NCI-H2227 (cell line): ENCODE measurements around the gene SLC13A2.
"Not testable (repeated sequence)": the region's sequence is repeated elsewhere in the genome, so short reads cannot be mapped to it uniquely, and the experiment has no call there.

ENCODE experiments used
- DNase-seq: peaks from one replicate; lab custom pipeline; 2025; ENCODE audit not compliant: unreplicated experiment; lab: John Stamatoyannopoulos, UW

Gene SLC13A2, protein sequence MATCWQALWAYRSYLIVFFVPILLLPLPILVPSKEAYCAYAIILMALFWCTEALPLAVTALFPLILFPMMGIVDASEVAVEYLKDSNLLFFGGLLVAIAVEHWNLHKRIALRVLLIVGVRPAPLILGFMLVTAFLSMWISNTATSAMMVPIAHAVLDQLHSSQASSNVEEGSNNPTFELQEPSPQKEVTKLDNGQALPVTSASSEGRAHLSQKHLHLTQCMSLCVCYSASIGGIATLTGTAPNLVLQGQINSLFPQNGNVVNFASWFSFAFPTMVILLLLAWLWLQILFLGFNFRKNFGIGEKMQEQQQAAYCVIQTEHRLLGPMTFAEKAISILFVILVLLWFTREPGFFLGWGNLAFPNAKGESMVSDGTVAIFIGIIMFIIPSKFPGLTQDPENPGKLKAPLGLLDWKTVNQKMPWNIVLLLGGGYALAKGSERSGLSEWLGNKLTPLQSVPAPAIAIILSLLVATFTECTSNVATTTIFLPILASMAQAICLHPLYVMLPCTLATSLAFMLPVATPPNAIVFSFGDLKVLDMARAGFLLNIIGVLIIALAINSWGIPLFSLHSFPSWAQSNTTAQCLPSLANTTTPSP

DNA sequence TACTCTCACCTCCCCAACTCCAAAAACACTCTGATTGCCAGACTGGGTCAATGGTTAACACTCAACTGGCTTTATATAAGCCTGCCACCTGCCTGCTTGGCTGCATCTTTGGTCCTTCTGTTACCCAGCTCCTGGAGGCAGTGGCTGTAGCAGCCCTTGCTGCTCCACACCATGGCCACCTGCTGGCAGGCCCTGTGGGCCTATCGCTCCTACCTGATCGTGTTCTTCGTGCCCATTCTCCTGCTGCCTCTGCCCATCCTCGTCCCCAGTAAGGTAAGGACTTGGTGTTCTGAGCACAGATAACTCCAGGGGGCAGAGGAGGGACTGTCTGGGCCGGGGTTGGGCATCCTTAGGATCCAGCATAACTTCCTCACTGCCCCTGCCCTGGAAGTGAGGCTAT lies at the start of gene SLC13A2:
SLC13A2 (plus strand) TSS at position 103 of the 400 bp plus-strand sequence; CDS start at position 172, 69 bp downstream.
- DNase-seq, result no peak

DNA sequence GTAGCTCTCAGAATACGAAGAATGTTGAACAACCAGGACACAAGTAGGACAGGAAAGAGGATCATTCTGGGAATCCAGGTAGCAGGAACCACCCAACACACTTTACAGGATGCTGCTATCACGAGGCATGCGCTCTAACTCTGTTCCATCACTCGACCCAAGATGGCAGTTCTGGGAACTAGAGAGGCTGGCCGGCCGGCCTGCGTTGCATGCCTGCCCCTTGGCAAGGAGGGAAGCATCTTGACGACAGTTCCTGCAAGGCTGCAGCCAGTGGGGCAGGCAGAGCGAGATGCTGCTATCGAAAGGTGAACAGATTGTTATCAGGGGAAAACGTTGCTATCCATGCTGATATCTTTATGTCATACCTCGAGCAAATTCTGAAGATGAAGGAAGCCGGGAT lies 48.2 kb upstream of the SLC13A2 start:
- no peak for DNase-seq

- no peak for DNase-seq
Measured at GRCh38 chr17:28426081-28426519, 47.3 kb upstream of the SLC13A2 start.

GRCh38 chr17:28427371-28427770 lies 46.1 kb upstream of the SLC13A2 start:
- peak; percentile 39 for DNase-seq

- DNase-seq, result not testable (repeated sequence)
Measured at GRCh38 chr17:28427982-28428381, 45.5 kb upstream of the SLC13A2 start.

DNA sequence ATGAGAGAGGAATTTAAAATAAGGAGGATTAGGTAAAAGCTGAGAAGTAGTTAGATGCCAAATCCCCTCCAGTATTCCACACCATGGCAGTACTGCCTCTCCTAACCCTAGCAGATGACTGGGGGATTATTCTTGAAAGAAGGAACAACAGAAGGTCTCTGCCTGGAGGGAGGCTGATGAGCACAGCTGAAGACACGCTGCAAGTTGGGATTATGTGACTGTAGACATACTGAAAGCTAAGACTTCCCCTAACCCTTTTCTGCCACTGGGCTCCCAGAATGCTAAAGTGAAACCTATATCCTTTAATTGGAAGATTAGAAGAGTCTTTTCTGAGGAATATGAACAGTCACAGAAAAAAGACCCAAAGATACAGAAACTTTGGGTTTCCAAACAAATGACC lies 39.7 kb upstream of the SLC13A2 start:
- DNase-seq, result no peak

DNA sequence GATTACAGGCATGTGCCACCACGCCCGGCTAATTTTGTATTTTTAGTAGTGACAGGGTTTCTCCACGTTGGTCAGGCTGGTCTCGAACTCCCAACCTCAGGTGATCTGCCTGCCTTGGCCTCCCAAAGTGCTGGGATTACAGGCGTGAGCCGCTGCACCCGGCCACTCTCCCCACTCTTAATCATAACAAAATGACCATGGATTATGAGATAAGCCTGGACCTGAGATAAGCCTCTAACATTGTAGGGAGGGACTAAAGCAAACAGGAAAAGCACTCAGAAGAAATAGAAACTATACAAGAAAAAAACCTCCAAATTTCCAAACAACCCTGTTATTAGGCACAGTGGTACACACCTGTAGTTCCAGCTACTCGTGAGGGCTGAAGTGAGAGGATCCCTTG lies 39.1 kb upstream of the SLC13A2 start:
- DNase-seq, result not testable (repeated sequence)

GRCh38 chr17:28443901-28444638 lies 29.4 kb upstream of the SLC13A2 start:
- DNase-seq, result no peak

DNA sequence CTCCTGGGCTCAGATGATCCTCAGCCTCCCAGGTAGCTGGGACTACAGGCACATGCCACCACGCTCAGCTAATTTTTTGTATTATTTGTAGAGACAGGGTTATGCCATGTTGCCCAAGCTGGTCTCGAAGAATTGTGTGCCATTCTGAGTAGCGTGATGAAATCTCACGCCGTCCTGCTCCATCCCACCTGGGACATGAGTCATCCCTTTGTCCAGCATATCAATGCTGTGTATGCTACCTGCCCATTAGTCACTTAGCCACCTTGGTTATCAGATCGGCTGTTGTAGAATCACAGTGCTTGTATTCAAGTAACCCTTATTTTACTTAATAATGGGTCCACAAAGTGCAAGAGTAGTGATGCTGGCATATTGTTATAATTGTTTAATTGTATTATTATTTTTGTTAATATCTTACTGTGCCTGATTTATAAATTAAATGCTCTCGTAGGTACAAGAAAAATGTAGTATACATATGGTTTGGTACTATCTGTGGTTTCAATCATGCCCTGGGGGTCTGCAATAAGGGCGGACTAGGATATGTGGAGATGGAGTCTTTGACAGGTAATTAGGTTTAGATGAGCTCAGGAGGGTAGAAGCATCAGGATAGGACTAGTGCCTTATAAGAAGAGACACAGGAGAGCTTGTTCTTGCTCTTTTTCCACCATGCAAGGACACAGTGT lies 26.6 kb upstream of the SLC13A2 start:
- no peak for DNase-seq

DNA sequence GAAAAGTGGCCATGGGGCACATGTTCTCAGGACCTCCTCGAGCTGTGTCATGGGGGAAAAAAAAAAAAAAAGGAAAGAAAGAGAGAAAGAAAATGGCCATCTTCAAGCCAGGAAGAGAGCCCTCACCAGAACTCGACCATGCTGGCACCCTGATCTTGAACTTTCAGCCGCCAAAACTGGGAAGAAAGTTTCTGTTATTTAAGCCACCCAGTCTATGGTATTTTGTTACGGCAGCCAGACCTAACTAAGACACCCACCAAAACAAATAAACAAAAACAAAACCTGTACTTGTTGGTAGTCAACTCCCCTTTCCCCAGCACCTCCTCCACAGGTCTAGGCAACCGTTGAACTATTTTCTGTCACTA lies 26.1 kb upstream of the SLC13A2 start:
- DNase-seq, result no peak

- DNase-seq, result no peak
Measured at GRCh38 chr17:28449859-28450258, 23.6 kb upstream of the SLC13A2 start.

GRCh38 chr17:28457890-28458289 lies 15.6 kb upstream of the SLC13A2 start:
- DNase-seq, result no peak

- DNase-seq, result not testable (repeated sequence)
Measured at GRCh38 chr17:28458881-28459280, 14.6 kb upstream of the SLC13A2 start.

DNA sequence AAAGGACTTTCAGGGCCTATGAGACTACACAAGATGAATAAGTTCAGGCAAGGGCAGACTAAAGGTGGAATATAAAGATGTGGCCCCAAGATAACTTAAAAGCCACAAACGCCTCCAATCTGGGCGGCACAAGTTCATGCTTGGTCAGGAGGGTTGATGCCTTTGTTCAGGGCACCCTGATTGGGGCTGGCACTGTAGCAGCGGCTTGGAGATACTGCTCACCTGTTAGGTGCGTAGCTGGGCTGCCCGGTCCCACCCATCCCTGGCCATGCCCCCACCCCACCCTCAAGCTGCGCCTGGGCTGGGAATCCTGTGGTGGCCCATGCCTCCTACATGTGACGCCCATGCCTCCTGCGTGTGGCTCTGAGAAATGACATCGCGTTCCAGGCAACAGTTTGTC lies 12.5 kb upstream of the SLC13A2 start:
- DNase-seq, result no peak

DNA sequence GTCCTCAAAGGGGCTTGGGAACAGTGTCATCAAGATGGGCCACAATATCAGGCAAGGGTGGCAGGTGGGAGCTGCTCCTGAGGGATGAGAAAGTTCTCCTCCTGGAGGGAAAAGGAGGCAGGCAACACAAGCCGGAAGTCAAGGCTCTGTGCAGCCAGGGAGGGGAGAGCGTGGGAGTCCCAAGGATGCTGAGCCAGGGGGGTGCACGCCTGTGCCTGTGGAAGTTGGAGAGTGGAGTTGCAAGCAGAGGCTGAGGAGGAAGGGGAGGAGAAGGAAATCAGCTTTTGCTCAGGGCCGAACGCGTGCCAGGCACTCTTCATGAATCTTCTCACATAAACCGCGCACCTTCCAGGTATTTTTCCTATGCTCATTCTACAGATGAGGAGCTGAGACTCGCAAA lies 7.4 kb upstream of the SLC13A2 start:
- DNase-seq, result no peak

GRCh38 chr17:28466521-28467048 lies 6.9 kb upstream of the SLC13A2 start:
- DNase-seq, result no peak

GRCh38 chr17:28467456-28468025 lies 5.9 kb upstream of the SLC13A2 start:
- no peak for DNase-seq

GRCh38 chr17:28468033-28468735 lies 5.3 kb upstream of the SLC13A2 start:
- not testable (repeated sequence) for DNase-seq

GRCh38 chr17:28468781-28469180 lies 4.7 kb upstream of the SLC13A2 start:
- no peak for DNase-seq

DNA sequence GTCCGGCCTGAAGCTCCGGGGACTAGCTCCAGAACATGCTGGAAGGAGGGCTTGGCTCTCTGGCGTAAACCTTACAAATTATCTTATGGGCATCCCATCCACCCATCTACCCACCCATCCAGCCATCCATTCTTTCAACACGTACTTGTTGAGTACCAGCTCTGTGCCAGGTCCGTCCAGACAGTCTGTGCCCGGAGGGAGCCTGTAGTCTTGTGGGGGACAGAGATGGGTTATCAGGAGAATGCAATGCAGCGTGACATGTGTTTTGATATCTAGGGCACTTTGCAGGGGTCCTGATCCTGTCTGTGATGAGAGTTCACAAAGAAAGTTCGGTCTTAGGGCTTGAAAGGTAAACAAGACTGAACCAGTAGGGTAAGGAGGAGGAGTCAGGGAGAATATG lies 4.1 kb upstream of the SLC13A2 start:
- no peak for DNase-seq
